Activated CD8-positive, alpha-beta memory T cell treated with anti-CD3 and anti-CD28 coated beads, Interleukin-2, amount 50 U/mL, for 24 hours (primary cell): ENCODE results near the gene BBS9.

Experiments used
- DNase-seq: peaks from one replicate; pipeline ENCODE4 v3.0.0-alpha.2; 2020; ENCODE audit errors: extremely low read depth

BBS9 gene

DNA sequence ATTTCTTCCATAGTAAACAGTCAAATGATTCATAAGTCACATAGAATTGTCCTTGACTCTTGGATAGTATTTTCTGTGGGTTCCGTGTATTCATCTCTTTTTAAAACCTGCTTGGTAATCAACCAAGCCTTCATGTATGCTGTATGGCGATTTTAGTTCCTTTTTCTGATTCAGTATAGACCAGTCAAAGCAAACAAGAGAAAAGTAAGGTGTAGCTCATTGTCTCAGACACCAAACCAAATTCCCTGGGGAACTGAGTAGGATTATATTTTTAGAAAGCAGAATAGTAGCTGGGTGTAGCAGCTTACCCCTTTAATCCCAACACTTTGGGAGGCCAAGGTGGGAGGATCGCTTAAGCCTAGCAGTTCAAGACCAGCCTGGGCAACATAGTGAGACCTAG, 240.5 kb downstream of the BBS9 start:
- no peak for DNase-seq

DNA sequence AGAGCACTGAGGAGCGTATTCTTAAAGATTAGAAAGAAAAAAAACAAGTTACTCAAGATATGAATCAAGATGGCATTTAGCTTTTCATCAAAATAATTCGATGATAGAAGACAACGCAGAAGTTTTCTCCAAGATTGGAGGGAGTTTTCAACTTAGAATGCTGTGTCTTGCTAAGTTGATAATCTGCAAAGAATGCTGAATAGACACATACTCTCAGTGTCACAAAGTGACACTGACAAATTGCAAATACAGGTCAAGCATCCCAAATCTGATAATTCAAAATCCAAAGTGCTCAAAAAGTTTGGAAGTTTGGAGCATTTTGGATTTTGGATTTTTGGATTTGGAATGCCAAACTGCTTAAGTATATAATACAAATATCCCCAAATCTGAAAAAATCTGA, 243.8 kb downstream of the BBS9 start:
- DNase-seq = no peak

GRCh38 chr7:33379891-33380525, 250.6 kb downstream of the BBS9 start:
- DNase-seq = no peak

DNA sequence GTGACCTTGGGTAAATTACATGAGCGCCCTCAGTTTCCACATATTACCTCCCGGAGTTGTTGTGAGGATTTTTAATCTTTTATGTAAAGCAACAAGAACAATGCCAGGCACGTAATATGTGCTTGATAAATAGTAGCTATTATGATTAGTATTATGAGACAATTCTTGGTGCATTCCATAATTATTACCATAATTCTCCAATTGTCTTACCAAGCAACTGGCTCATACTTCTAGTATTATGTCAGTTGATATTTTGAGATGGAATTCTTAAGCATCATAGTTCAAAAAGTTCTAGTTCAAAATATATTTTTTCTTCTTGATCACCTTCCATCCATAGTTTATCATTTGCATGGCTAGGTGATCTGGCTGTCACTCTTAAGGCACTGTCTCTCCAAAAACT, 259.0 kb downstream of the BBS9 start:
- no peak for DNase-seq

GRCh38 chr7:33392148-33392547, 262.8 kb downstream of the BBS9 start:
- DNase-seq = no peak

DNA sequence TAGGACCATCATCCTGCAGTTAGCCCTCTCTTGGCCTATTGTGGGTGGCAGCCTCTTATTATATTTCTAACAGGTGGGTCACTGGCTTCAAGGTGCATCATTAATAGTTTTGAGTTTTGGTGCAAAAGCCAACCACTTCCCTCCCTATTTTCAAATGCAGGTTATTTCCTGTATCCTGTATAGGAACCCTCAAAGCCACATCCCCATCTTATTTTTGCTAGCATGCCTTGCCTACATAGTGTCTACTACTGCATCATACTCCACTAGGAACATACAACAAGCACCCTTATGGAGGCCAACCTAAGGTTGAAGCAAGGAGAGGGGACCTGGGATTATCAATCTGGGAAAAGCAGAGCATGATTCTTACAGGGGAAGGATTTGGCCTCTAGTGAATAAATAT, 264.4 kb downstream of the BBS9 start:
- no peak for DNase-seq

- DNase-seq = no peak
Observed at GRCh38 chr7:33395340-33395739, 266.0 kb downstream of the BBS9 start.

- no peak for DNase-seq
Observed at GRCh38 chr7:33399528-33400213, 270.3 kb downstream of the BBS9 start.

GRCh38 chr7:33400214-33400538, 270.8 kb downstream of the BBS9 start:
- no peak for DNase-seq

DNA sequence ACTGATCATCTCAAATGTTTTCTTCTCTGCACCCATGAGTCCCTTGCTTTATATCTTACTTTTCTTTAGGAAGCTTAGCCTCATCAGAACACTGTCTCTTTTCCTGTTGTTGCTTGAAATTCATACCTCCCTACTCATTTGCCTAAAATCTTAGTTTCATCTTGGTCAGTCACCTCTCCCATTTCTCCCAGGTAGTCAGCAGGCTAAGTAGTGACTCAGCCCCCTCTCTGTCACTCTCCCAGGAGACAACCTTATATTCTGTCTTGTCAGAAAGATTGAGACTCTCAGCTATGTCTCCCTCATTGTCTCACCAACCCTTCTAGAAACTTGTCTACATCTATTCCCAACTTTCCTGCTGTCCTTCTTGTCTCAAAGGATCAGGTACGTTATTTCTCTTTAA, 280.9 kb downstream of the BBS9 start:
- no peak for DNase-seq

GRCh38 chr7:33411020-33411419, 281.7 kb downstream of the BBS9 start:
- no peak for DNase-seq

DNA sequence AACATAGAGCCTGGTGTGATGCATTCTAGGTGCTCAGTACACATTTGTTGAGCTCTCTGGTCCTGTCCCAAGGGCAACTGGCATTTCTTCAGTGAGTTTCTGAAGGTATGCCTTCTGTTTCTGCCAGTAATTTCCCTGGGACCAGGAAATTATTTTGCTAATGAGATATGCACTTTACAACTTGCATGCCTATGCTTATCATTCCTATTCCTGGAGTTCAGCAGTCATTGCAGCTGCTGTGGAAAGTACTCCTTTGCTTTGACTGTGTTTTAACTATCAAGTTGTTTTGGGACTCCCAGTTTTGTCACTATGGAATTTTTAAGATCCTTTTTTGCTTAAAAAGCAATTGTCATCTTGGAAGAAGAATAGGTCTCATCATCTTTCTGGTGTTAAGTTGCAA, 283.0 kb downstream of the BBS9 start:
- DNase-seq = no peak

- DNase-seq = no peak
Observed at GRCh38 chr7:33418251-33418701, 288.9 kb downstream of the BBS9 start.

- DNase-seq = no peak
Observed at GRCh38 chr7:33420311-33420940, 291.1 kb downstream of the BBS9 start.

GRCh38 chr7:33421429-33421828, 292.1 kb downstream of the BBS9 start:
- DNase-seq = no peak

GRCh38 chr7:33422141-33422540, 292.8 kb downstream of the BBS9 start:
- no peak for DNase-seq

DNA sequence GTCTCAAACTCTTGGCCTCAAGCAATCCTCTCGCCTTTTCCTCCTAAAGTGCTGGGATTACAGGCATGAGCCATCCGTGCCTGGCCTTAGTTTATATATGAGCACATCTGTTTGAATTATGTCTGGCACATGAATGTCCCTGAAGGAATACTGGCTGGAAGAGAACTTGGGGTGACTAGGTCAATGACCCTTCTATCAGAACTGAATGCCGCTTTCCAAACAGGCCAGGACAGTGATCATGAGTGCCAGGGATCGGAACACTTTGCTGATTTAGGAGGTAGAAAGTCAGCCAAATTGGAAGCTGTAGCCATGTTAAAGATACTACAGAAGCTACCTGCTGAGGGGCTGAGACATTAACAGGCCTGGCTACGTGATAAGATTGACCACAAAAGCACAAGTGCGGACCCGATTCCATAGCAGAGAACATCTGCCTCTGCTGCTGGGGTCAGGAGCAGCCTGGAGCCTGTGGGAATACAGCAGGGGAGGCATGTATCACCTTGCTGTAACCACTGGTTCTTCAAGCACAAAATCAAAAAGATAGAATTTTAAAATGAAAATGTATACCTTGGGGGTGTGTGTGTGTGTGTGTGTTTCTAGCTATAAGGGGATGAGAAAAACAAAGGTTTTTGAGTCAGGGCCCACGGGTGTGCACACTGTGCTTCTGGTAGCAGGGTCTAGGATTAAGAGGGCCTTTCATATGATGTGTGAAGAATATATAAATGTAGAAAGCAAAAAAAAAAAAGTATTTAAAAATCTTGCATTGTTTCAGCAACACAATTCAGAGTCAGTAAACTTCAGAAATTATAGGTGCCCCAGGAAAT, 293.7 kb downstream of the BBS9 start:
- DNase-seq = no peak

DNA sequence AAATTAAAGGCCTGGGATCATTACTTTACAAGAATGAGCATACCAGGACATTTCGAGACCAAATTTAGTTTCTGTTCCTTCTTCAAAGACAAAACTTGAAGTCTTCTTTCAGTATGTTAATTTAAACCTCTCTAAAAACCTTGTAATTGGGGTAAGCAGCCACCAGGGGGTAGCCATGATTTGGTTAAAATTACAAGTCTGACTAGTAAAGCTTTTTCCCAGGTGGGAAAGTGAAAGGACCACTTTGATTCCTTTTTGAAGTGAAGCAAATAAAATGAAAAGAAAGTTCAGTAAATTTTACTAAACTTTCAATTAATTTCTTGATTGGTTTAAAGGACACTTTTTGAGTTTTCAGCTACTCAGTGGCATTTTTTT, 294.3 kb downstream of the BBS9 start:
- DNase-seq = no peak

GRCh38 chr7:33425395-33425794, 296.0 kb downstream of the BBS9 start:
- DNase-seq = no peak

DNA sequence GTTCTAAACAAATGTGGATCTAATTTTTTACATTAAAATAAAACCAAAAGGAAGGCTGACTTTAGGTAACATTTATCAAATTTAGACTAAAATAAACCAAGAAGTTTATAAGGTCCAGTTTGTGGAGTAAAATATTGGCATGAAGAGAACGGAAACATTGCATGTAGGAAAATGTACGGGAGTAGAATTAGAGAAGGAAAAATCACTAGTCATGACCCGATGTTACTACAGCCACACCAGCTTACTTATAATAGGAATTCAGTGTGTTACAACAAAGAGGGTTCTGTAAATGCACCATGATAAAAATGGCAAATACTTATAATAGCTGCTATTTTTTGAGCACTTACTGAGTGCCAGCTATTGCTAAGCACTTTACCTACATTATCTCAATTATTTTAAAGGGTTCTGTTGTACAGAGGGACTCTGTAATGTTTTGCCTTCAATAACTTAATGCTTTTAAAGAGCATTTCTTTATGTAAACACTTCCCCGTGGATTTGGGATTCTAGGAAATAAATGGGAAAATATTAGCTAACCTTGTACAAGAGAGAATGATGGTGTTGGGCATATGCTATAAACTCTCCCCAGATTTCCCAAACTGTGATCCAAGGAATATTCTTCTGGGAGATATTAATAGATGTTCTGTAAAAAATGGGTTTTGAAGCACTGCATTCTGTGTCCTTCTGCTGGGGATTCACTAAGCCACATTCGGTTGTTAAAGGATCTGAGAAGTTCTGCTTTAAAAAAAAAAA, 296.7 kb downstream of the BBS9 start:
- no peak for DNase-seq

DNA sequence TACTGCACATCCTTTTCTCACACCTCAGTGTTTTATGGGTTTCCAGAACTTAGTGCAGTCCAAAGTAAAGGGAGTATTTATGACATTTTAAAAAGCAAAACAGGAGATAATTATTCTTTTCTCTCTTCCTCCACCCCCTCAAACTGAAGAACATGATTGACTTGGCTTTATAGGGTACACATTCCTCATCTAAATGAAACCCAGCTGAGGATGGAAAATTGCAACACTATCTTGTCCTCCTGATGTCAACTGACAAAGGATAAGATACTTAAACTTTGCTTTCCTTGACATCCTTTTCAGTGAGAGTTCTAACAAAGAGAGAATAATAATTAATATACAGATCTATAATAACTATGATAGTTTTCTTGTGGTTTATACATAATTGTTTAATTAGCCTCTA, 299.1 kb downstream of the BBS9 start:
- no peak for DNase-seq

GRCh38 chr7:33431543-33431942, 302.2 kb downstream of the BBS9 start:
- no peak for DNase-seq
